PFSK-1 (cell line): ENCODE measurements around the gene ARRDC2.

Source experiments
- FOXP2 ChIP-seq: optimal IDR thresholded peaks from 2 replicates; pipeline ENCODE3; 2011; ENCODE audit warnings: borderline replicate concordance, control low read depth, inconsistent platforms; ENCODE audit not compliant: insufficient read depth; ENCODE audit errors: extremely low read length, extremely low read depth
- POLR2AphosphoS5 ChIP-seq: IDR thresholded peaks from 2 replicates; pipeline ENCODE4 v1.6.1; 2012; ENCODE audit warnings: low read depth, mild to moderate bottlenecking, control low read depth, low read length, moderate library complexity
- SIN3A ChIP-seq: IDR thresholded peaks from 2 replicates; pipeline ENCODE4 v1.6.1; 2012; ENCODE audit warnings: mild to moderate bottlenecking, low read length, moderate library complexity, borderline replicate concordance; ENCODE audit not compliant: insufficient read depth
- TAF1 ChIP-seq: IDR thresholded peaks from 2 replicates; pipeline ENCODE4 v1.6.1; 2012; ENCODE audit warnings: low read length, control low read depth, borderline replicate concordance; ENCODE audit not compliant: insufficient read depth
- TF ChIP-seq, protein P1 (sequence below), 2 experiments: IDR thresholded peaks; 2 replicates each; pipeline versions ENCODE4 v1.6.1 to v1.8.0; 2011 to 2012; ENCODE audit warnings: low read depth in 2 of 2, low read length in 2 of 2, control low read depth in 1 of 2, inconsistent platforms in 1 of 2, mild to moderate bottlenecking in 1 of 2, moderate library complexity in 1 of 2; ENCODE audit not compliant: insufficient read depth in 1 of 2

ARRDC2 gene

DNA sequence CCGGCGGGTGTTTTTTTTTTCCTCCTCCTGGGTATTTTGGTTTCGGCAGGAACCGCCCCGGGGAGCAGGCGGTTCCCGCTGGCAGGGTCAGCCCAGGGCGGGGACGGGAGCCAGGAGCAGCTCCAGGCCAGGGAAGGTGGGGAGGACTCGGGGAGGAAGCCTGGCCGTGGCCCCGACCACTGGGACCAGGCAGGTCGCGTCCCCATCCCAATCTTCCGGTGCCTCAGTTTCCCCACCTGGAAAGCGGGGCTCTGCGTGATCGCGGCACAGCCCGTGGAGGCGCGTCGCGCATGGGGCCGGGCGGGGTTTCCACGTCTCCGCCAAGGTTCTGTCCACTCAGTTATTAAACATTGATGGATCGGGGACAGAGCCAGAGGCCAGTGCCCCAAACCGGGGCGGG is 43.9 kb downstream of the ARRDC2 start:
- TF ChIP-seq SIN3A (no peak), POLR2AphosphoS5 (no peak), FOXP2 (no peak), TAF1 (no peak)
- TF ChIP-seq, protein P1, sequence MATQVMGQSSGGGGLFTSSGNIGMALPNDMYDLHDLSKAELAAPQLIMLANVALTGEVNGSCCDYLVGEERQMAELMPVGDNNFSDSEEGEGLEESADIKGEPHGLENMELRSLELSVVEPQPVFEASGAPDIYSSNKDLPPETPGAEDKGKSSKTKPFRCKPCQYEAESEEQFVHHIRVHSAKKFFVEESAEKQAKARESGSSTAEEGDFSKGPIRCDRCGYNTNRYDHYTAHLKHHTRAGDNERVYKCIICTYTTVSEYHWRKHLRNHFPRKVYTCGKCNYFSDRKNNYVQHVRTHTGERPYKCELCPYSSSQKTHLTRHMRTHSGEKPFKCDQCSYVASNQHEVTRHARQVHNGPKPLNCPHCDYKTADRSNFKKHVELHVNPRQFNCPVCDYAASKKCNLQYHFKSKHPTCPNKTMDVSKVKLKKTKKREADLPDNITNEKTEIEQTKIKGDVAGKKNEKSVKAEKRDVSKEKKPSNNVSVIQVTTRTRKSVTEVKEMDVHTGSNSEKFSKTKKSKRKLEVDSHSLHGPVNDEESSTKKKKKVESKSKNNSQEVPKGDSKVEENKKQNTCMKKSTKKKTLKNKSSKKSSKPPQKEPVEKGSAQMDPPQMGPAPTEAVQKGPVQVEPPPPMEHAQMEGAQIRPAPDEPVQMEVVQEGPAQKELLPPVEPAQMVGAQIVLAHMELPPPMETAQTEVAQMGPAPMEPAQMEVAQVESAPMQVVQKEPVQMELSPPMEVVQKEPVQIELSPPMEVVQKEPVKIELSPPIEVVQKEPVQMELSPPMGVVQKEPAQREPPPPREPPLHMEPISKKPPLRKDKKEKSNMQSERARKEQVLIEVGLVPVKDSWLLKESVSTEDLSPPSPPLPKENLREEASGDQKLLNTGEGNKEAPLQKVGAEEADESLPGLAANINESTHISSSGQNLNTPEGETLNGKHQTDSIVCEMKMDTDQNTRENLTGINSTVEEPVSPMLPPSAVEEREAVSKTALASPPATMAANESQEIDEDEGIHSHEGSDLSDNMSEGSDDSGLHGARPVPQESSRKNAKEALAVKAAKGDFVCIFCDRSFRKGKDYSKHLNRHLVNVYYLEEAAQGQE (IDR thresholded peaks at IDR 0.05; ENCODE audit: insufficient read depth in 1 of 2, low read depth in 2 of 2, low read length in 2 of 2) = no peak

DNA sequence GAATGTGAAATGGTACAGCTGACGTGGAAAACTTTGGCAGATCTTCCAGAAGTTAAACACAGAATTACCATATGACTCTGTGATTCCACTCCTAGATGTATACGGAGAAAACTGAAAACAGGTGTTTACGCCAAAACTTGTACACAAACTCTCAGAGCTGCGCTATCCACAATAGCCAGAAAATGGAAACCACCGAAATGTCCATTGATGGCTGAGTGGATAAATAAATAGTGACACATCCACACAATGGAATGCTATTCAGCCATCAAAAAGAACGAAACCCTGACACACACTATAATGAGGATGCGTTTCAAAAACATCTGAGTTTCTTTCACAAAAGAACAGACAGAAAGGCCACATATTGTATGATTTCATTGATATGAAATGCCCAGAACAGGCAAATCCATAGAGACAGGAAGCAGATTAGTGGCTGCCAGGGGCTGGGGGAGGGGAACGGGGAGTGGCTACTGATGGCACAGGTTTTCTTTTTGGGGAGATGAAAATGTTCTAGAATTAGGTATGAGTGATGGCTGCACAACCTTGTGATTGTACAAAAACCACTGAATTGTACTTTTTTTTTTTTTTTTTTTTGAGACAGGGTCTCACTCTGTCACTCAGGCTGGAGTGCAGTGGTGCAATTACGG is 45.7 kb downstream of the ARRDC2 start:
- TF ChIP-seq FOXP2 (no peak), TAF1 (no peak), SIN3A (no peak), POLR2AphosphoS5 (no peak)
- TF ChIP-seq, protein P1 (IDR thresholded peaks at IDR 0.05; ENCODE audit: insufficient read depth in 1 of 2, low read depth in 2 of 2, low read length in 2 of 2) = no peak

DNA sequence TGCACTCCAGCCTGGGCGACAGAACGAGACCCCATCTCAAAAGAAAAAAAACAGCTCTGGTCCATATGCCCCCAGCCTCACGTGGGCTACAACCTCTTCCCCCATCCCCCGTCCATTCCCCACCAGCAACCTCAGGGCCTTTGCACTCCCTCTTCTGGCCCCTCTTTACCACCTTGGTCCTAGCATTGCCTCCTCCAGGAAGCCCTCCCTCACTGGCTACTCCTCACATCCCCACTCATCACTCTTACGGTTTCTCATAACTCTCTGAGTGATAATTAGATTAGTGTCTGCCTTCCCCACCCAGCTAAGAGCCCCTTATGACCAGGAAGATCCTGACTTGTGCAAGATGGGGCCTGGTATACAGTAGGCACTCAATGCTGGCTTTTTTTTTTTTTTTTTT is 48.0 kb downstream of the ARRDC2 start:
- no peak for TF ChIP-seq TAF1
- TF ChIP-seq POLR2AphosphoS5 = no peak
- TF ChIP-seq, protein P1 (IDR thresholded peaks at IDR 0.05; ENCODE audit: insufficient read depth in 1 of 2, low read depth in 2 of 2, low read length in 2 of 2) = no peak
- TF ChIP-seq SIN3A = no peak
- no peak for TF ChIP-seq FOXP2

DNA sequence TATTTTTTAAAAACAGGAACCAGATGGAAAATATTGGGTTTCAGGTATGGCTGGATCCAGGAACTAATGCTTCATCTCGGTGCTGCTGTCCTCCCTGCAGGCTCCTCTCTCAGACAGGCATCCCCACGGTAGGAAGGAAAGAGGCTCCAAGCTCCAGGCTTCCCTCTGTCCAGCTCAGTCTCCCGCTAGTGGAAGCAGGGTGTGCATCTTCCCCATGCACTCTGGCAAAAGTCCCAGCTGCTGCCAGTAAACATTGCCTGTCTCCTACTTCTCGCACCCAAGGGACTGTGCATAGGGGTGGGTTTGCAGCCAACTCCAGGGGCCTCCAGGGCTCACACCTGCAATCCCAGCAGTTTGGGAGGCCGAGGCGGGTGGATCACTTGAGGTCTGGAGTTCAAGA is 49.6 kb downstream of the ARRDC2 start:
- TF ChIP-seq TAF1 (no peak), SIN3A (no peak), FOXP2 (no peak), POLR2AphosphoS5 (no peak)
- TF ChIP-seq, protein P1 (IDR thresholded peaks at IDR 0.05; ENCODE audit: insufficient read depth in 1 of 2, low read depth in 2 of 2, low read length in 2 of 2) = no peak
